NB4 (cell line): ENCODE results near the gene DOCK9.

ENCODE experiments used
- CTCF ChIP-seq: IDR thresholded peaks from one replicate; pipeline ENCODE4 v1.5.1; 2012; ENCODE audit warnings: low read depth, low read length
- MAX ChIP-seq: IDR thresholded peaks from 2 replicates; pipeline ENCODE4 v1.6.1; 2011; ENCODE audit warnings: low read depth, low read length
- POLR2A ChIP-seq: IDR thresholded peaks from 2 replicates; pipeline ENCODE4 v1.6.1; 2011; ENCODE audit warnings: mild to moderate bottlenecking; ENCODE audit not compliant: insufficient read length; ENCODE audit errors: extremely low read depth

GRCh38 chr13:98825659-98826058, 152.2 kb downstream of the DOCK9 start:
- TF ChIP-seq POLR2A (no peak), CTCF (no peak), MAX (no peak)
